Prostate gland (tissue), 2 donors: ENCODE results near the gene OSBPL9.

ENCODE experiments used
- CTCF ChIP-seq, 4 experiments: fragments of 200-600 bp in 2 of 4; fragments of 450-650 bp in 2 of 4; sonication (generic) in 2 of 4; IDR thresholded peaks; 1 replicate in 3 of 4; 2 replicates in 1 of 4; pipeline ENCODE4 v1.5.1; 2016 to 2019; ENCODE audit warnings: antibody characterized with exemption in 4 of 4, mild to moderate bottlenecking in 2 of 4, moderate library complexity in 2 of 4
- POLR2A ChIP-seq: fragments of 450-650 bp; IDR thresholded peaks from one replicate; pipeline ENCODE4 v1.6.1; 2016; ENCODE audit warnings: antibody characterized with exemption, mild to moderate bottlenecking
- POLR2AphosphoS5 ChIP-seq: sonication (generic); formaldehyde crosslinking; IDR thresholded peaks from one replicate; pipeline ENCODE4 v1.6.1; 2017; ENCODE audit warnings: antibody characterized with exemption

DNA sequence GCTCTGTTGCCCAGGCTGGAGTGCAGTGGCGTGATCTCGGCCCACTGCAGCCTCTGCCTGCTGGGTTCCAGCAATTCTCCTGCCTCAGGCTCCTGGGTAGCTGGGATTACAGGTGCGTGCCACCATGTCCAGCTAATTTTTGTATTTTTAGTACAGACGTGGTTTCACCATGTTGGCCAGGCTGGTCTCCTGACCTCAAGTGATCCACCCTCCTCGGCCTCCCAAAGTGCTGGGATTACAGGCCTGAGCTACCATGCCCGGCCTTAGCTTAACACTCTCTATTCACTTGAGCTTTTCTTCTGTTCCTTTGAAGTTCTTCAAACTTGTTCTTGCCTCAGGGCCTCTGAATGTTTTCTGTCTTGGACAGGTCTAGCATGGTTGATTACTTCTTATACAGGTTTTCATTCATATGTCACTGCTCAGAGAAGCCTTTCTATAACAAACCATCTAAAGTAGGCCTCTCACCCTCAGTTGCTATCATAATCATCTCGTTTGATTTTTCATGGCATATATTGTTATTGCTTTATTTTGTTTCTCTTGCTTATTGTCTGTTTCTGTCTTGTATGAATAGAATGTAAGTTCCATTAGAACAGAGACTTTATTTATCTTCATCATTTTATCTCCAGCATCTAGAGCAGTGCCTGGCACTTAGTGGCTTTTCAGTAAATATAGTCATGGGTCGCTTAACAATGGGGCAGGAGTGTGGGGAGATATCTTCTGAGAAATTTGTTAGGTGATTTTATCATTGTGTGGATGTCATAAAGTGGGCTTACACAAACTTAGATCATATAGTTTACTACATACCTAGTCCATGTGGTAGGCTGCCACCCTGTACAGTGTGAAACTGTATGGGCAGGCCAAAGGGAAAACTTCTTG, 12.1 kb downstream of the OSBPL9 start:
- no peak for TF ChIP-seq CTCF (IDR thresholded peaks at IDR 0.05)
- TF ChIP-seq POLR2A = no peak
- TF ChIP-seq POLR2AphosphoS5 = no peak
